Measurements from ENCODE around the gene SYNPO.

Gene SYNPO

GRCh38 chr5:150640311-150641005 is at the start of gene SYNPO:
SYNPO (plus strand) TSS chr5:150640660; CDS start chr5:150648276, 7,616 bp downstream.
- peak; percentile 18 to 24 for DNase-seq

- DNase-seq: no peak
These were observed 49.3 kb upstream of the SYNPO start for GRCh38 chr5:150590979-150591695.

- DNase-seq: no peak
These were observed 46.9 kb upstream of the SYNPO start for GRCh38 chr5:150593593-150593992.

GRCh38 chr5:150593996-150594395 is 46.5 kb upstream of the SYNPO start:
- no peak for DNase-seq

- DNase-seq: no peak
These were observed 44.9 kb upstream of the SYNPO start for GRCh38 chr5:150595466-150596031.

GRCh38 chr5:150596313-150596712 is 44.1 kb upstream of the SYNPO start:
- no peak for DNase-seq

- no peak for DNase-seq
These were observed 43.6 kb upstream of the SYNPO start for GRCh38 chr5:150596826-150597225.

- DNase-seq: no peak
These were observed 42.5 kb upstream of the SYNPO start for GRCh38 chr5:150598006-150598405.

- no peak for DNase-seq
These were observed 41.6 kb upstream of the SYNPO start for GRCh38 chr5:150598821-150599273.

- no peak for DNase-seq
These were observed 41.2 kb upstream of the SYNPO start for GRCh38 chr5:150599281-150599680.

GRCh38 chr5:150599917-150600511 is 40.4 kb upstream of the SYNPO start:
- no peak for DNase-seq

- no peak for DNase-seq
These were observed 39.6 kb upstream of the SYNPO start for GRCh38 chr5:150600616-150601490.

- DNase-seq: no peak
These were observed 38.7 kb upstream of the SYNPO start for GRCh38 chr5:150601491-150602345.

- DNase-seq: no peak
These were observed 37.4 kb upstream of the SYNPO start for GRCh38 chr5:150603052-150603451.

- no peak for DNase-seq
These were observed 37.0 kb upstream of the SYNPO start for GRCh38 chr5:150603491-150603890.

- DNase-seq: no peak
These were observed 36.5 kb upstream of the SYNPO start for GRCh38 chr5:150604010-150604409.

GRCh38 chr5:150604894-150605440 is 35.5 kb upstream of the SYNPO start:
- DNase-seq: no peak

- no peak for DNase-seq
These were observed 34.9 kb upstream of the SYNPO start for GRCh38 chr5:150605546-150605945.

GRCh38 chr5:150606476-150606875 is 34.0 kb upstream of the SYNPO start:
- no peak for DNase-seq

GRCh38 chr5:150607105-150607504 is 33.4 kb upstream of the SYNPO start:
- DNase-seq: no peak

GRCh38 chr5:150607991-150608390 is 32.5 kb upstream of the SYNPO start:
- no peak for DNase-seq
